ENCODE measurements around the gene ZNF83.

- no peak for TF ChIP-seq CTCF (IDR thresholded peaks at IDR 0.05)
- no peak for TF ChIP-seq POLR2A (IDR thresholded peaks at IDR 0.05)
Observed at GRCh38 chr19:52622261-52622660, 15.9 kb downstream of the ZNF83 start.
